Fibroblast of lung (primary cell): Measurements from ENCODE around the gene STKLD1. TPM values are rescaled to one million over a fixed set of nuclear protein-coding genes. Genes with fewer than 3 reads are reported as not detected.

Source experiments
- DNase-seq, 2 donors: peaks; one replicate each; pipeline versions ENCODE4 v3.0.0 to v3.0.0-alpha.2; 2010; ENCODE audit warnings: low read depth in 2 of 2
- H2AFZ ChIP-seq: 2 replicates; pipeline ENCODE4 v1.5.1; 2012; ENCODE audit warnings: low read length, control low read depth, inconsistent platforms
- H3K27ac ChIP-seq: 2 replicates; pipeline ENCODE4 v1.5.1; 2011; ENCODE audit warnings: low read length, control low read depth; ENCODE audit not compliant: insufficient read depth
- H3K27me3 ChIP-seq: 2 replicates; pipeline ENCODE4 v1.5.1; 2011; ENCODE audit warnings: mild to moderate bottlenecking, low read length; ENCODE audit not compliant: control insufficient read depth, insufficient read depth
- H3K36me3 ChIP-seq: 2 replicates; pipeline ENCODE4 v1.5.1; 2011; ENCODE audit warnings: low read length; ENCODE audit not compliant: control insufficient read depth, insufficient read depth
- H3K4me1 ChIP-seq: 2 replicates; pipeline ENCODE4 v1.5.1; 2011; ENCODE audit warnings: low read length; ENCODE audit not compliant: control insufficient read depth, insufficient read depth; ENCODE audit errors: extremely low read depth
- H3K4me2 ChIP-seq: 2 replicates; pipeline ENCODE4 v1.5.1; 2011; ENCODE audit warnings: low read length, control low read depth; ENCODE audit not compliant: insufficient read depth; ENCODE audit errors: extremely low read depth
- H3K4me3 ChIP-seq, 4 experiments: fragments of 200-600 bp in 1 of 4; sonication (generic) in 1 of 4; replicated peaks in 1 of 4; 2 replicates each; pipeline ENCODE4 v1.5.1; 2011 to 2016; ENCODE audit warnings: low read length in 4 of 4, low read depth in 3 of 4, mild to moderate bottlenecking in 3 of 4, control low read depth in 2 of 4, inconsistent platforms in 1 of 4, mixed read lengths in 1 of 4; ENCODE audit not compliant: insufficient read depth in 1 of 4; ENCODE audit errors: control extremely low read depth in 1 of 4
- H3K79me2 ChIP-seq: 2 replicates; pipeline ENCODE4 v1.5.1; 2012; ENCODE audit warnings: mild to moderate bottlenecking, low read length, inconsistent platforms; ENCODE audit not compliant: control insufficient read depth, insufficient read depth
- H3K9ac ChIP-seq: 2 replicates; pipeline ENCODE4 v1.5.1; 2011; ENCODE audit warnings: mild to moderate bottlenecking, low read length, control low read depth; ENCODE audit not compliant: insufficient read depth
- H3K9me3 ChIP-seq: 2 replicates; pipeline ENCODE4 v1.5.1; 2012; ENCODE audit warnings: low read depth, low read length; ENCODE audit not compliant: control insufficient read depth, insufficient read depth
- H4K20me1 ChIP-seq: 2 replicates; pipeline ENCODE4 v1.5.1; 2011; ENCODE audit warnings: low read length; ENCODE audit not compliant: control insufficient read depth, insufficient read depth; ENCODE audit errors: extremely low read depth
- EZH2 ChIP-seq: IDR thresholded peaks from 2 replicates; pipeline ENCODE4 v1.5.1; 2012; ENCODE audit warnings: low read length, control low read depth, mild to moderate bottlenecking; ENCODE audit errors: missing control alignments
- polyA plus RNA-seq, 2 donors: library from polyadenylated mRNA; depleted of rRNA in 1 of 2; stranded (reverse) in 1 of 2; unstranded in 1 of 2; fragments of >200 nt; gene quantifications; 2 replicates each; pipeline ENCODE4 v1.2.1, GENCODE V29; 2011 to 2012; ENCODE audit warnings: missing spikeins in 1 of 2
- total RNA-seq: library from RNA; depleted of rRNA; stranded (reverse); fragments of >200 nt; gene quantifications from 2 replicates; pipeline ENCODE4 v1.2.1, GENCODE V29; 2014
- TF ChIP-seq, protein P1 (sequence below), 2 donors: IDR thresholded peaks in 1 of 2; conservative IDR thresholded peaks in 1 of 2; 1 replicate in 1 of 2; 2 replicates in 1 of 2; pipeline ENCODE4 v1.5.1; 2011 to 2012; ENCODE audit warnings: low read length in 2 of 2, control low read depth in 1 of 2, inconsistent platforms in 1 of 2, low read depth in 1 of 2, mild to moderate bottlenecking in 1 of 2

STKLD1 gene
- total and polyA plus RNA-seq, 2 donors (not counting 1 experiment from before 2014, with no cell fraction given) = 0.79 to 0.99 TPM

DNA sequence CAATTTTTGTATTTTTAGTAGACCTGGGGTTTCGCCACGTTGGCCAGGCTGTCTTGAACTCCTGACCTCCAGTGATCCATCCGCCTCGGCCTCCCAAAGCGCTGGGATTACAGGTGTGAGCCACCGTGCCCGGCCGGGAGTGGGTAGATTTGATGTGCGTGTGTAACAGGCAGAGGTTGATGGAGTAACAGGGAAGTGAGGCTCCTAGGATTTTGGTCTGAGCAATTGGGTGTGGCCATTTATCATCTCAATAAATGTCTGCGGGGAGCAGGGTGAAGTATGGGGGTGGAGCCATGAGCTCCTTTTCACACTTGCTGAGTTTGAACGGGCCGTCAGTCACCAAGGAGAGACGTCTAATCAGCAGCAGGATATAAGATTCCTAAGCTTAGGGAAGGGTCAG, 42.8 kb downstream of the STKLD1 start:
- Histone ChIP-seq H4K20me1 (no peaks in the 10 kb centered on the region), H3K4me2 (peak overlapping the region; percentile 3), H3K27me3 (no peaks in the 10 kb centered on the region), H3K79me2 (peaks cover 32% of the 10 kb centered on the region), H3K9ac (no peak overlapping the region), H3K36me3 (peaks cover 10% of the 10 kb centered on the region), H3K4me3 (peak overlapping the region in 1 of 4 experiments; percentile 97), H3K27ac (no peak overlapping the region), H2AFZ (no peak overlapping the region), H3K9me3 (no peaks in the 10 kb centered on the region), H3K4me1 (peaks cover 4% of the 10 kb centered on the region)
- TF ChIP-seq, protein P1, sequence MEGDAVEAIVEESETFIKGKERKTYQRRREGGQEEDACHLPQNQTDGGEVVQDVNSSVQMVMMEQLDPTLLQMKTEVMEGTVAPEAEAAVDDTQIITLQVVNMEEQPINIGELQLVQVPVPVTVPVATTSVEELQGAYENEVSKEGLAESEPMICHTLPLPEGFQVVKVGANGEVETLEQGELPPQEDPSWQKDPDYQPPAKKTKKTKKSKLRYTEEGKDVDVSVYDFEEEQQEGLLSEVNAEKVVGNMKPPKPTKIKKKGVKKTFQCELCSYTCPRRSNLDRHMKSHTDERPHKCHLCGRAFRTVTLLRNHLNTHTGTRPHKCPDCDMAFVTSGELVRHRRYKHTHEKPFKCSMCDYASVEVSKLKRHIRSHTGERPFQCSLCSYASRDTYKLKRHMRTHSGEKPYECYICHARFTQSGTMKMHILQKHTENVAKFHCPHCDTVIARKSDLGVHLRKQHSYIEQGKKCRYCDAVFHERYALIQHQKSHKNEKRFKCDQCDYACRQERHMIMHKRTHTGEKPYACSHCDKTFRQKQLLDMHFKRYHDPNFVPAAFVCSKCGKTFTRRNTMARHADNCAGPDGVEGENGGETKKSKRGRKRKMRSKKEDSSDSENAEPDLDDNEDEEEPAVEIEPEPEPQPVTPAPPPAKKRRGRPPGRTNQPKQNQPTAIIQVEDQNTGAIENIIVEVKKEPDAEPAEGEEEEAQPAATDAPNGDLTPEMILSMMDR (conservative IDR thresholded peaks at IDR 0.05 in 1 of 2, IDR thresholded peaks at IDR 0.05 in 1 of 2; ENCODE audit: low read depth in 1 of 2, low read length in 2 of 2) = no peak
- no peak for TF ChIP-seq EZH2
- no peak for DNase-seq

DNA sequence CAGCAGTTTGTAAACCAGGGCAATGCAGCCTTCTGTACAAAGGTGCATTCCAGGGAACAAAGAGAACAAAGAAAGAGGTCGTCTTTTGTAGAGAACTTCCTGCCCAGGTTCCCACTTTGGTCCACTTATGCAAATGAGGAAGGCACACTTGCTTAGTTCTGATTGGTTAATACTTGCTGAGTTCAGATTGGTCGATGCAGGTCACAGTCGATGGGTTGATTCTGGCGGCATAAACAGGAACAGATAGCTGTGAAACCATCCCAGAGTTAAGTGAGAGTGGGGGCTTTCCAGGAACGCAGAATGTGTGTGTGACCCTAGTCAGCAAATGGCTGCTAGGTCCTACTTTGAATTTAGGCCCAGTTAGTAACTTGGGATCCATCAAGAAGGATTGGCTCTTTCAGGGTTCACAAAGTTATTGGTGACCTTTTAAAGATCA, 44.2 kb downstream of the STKLD1 start:
- TF ChIP-seq, protein P1 (conservative IDR thresholded peaks at IDR 0.05 in 1 of 2, IDR thresholded peaks at IDR 0.05 in 1 of 2; ENCODE audit: low read depth in 1 of 2, low read length in 2 of 2) = no peak
- no peak for TF ChIP-seq EZH2
- Histone ChIP-seq H3K4me2 (no peak overlapping the region), H3K27me3 (no peaks in the 10 kb centered on the region), H2AFZ (no peak overlapping the region), H3K79me2 (peaks cover 21% of the 10 kb centered on the region), H3K9me3 (no peaks in the 10 kb centered on the region), H3K27ac (no peak overlapping the region), H3K36me3 (peaks cover 4% of the 10 kb centered on the region), H4K20me1 (no peaks in the 10 kb centered on the region), H3K9ac (no peak overlapping the region), H3K4me1 (peaks cover 4% of the 10 kb centered on the region), H3K4me3 (no peak overlapping the region)
- no peak for DNase-seq

DNA sequence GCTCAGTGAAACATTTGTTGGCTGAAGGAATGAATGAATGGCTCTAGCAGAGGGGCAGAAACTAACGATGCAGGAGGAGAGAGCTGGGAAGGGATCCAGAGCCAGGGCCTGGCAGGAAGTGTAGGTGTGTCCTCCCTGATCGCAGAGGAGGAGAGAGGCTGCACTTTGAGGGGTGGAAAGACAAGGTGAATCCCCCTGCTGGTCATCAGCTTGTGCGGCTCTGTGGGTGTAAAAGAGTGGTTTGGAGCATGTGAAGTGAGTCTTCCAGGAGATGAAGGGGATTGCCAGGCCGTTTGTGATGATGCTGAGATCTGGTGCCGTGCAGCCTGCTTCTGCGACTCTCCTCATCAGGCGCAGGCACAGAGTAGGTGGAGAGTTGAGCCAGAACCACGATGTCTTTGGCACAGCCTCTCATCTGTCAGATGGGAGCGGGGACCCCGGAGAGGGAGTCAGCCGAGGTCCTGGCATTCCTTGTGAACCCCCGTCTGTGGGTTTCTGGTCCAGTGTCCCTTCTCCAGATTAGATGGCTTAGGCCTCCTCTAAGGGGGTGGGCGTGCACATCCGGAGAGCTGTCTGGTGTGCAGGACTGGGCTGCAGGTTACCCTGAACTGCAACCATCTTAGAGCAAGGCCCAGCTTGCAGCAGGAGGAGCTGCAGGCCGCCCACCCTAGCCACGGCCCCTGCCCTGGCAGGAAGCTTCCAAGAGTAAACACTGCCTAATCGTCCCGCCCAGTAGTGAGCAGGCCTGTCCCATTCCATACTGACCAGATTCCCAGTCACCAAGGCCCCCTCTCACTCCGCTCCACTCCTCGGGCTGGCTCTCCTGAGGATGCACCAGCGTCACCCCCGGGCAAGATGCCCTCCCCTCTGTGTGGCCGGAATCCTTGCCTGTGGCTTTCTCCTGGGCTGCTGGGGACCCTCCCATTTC, 45.7 kb downstream of the STKLD1 start, which contains the start of gene ADAMTS13:
Gene ADAMTS13 (plus strand): TSS at position 753 of the 928 bp plus-strand sequence. CDS start 77 bp downstream, at position 830.
- no peak for DNase-seq
- no peak within 1 kb of the TSS for H3K4me3 ChIP-seq
- no peaks in the 10 kb centered on the region for H4K20me1 ChIP-seq
- no peak within 1 kb of the TSS for H3K27ac ChIP-seq
- no peaks in the 10 kb centered on the region for H3K27me3 ChIP-seq
- peaks cover 6% of the 10 kb centered on the region for H3K79me2 ChIP-seq
- no peaks in the 10 kb centered on the region for H3K36me3 ChIP-seq
- H3K4me2 ChIP-seq = no peak within 1 kb of the TSS
- no peak within 1 kb of the TSS for H2AFZ ChIP-seq
- no peaks in the 10 kb centered on the region for H3K4me1 ChIP-seq
- no peak within 1 kb of the TSS for H3K9ac ChIP-seq
- TF ChIP-seq EZH2 = no peak
- TF ChIP-seq, protein P1 (conservative IDR thresholded peaks at IDR 0.05 in 1 of 2, IDR thresholded peaks at IDR 0.05 in 1 of 2; ENCODE audit: low read depth in 1 of 2, low read length in 2 of 2) = no peak
- H3K9me3 ChIP-seq = no peaks in the 10 kb centered on the region
